ENCODE measurements around the gene FAM20C.
A peak's percentile ranks its signal among the peaks of the same experiment; 100 is the strongest.
"Not testable (repeated sequence)": the region's sequence is repeated elsewhere in the genome, so short reads cannot be mapped to it uniquely, and the experiment has no call there.

FAM20C gene

DNA sequence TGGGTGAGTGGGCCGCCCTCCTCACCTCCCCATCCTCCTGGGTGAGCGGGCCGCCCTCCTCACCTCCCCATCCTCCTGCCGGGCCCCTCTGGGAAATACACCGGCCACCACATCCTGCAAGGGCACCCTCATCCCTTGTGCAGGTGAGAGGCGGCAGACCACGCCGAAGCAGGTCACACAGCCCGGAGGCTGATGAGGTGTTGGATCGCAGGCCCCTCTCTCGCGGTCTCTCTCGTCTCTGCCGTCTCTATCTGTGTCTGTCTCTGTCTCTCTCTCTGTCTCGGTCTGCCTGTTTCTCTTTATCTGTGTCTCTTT lies 66.8 kb downstream of the FAM20C start:
- TF ChIP-seq, protein P1, sequence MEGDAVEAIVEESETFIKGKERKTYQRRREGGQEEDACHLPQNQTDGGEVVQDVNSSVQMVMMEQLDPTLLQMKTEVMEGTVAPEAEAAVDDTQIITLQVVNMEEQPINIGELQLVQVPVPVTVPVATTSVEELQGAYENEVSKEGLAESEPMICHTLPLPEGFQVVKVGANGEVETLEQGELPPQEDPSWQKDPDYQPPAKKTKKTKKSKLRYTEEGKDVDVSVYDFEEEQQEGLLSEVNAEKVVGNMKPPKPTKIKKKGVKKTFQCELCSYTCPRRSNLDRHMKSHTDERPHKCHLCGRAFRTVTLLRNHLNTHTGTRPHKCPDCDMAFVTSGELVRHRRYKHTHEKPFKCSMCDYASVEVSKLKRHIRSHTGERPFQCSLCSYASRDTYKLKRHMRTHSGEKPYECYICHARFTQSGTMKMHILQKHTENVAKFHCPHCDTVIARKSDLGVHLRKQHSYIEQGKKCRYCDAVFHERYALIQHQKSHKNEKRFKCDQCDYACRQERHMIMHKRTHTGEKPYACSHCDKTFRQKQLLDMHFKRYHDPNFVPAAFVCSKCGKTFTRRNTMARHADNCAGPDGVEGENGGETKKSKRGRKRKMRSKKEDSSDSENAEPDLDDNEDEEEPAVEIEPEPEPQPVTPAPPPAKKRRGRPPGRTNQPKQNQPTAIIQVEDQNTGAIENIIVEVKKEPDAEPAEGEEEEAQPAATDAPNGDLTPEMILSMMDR (IDR thresholded peaks at IDR 0.05; ENCODE audit: control insufficient read depth, insufficient read depth, low read depth, low read length, missing control alignments), result no peak

DNA sequence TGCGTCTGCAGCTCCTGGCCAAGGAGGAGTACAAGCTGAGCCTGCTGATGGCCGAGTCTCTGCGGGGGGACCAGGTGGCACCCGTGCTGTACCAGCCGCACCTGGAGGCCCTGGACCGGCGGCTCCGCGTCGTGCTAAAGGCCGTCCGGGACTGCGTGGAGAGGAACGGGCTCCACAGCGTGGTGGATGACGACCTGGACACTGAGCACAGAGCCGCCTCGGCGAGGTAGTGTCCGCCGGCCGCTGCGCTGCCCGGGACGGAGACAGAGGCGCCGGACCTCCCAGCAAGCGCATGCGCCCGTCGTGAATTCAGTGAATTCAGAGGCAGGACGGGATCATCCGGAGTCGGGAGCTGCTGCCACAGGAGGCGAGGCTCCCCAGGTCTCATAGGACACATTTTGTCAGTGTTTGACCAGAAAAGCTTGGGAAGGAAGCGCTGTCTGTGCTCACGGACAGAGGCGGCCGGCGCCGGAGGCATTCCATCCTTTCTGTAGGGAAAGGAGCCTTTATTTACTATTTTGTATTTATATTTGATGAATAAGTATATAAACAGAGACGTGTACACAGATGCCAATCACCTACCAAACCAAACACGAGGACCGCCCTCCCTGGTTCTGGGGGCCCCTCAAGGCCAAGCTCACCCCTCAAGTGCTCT lies 67.5 kb downstream of the FAM20C start:
- H3K4me3 ChIP-seq (ENCODE audit: control insufficient read depth, low read depth, low read length), result no peak overlapping the region
- DNase-seq (ENCODE audit: low read depth), result no peak
- TF ChIP-seq, protein P1 (IDR thresholded peaks at IDR 0.05; ENCODE audit: control insufficient read depth, insufficient read depth, low read depth, low read length, missing control alignments), result no peak

More for the DNA sequence above, 66.8 kb downstream of the FAM20C start:
- no peak overlapping the region for H3K4me3 ChIP-seq (ENCODE audit: control insufficient read depth, low read depth, low read length)
- no peak for DNase-seq (ENCODE audit: low read depth)

DNA sequence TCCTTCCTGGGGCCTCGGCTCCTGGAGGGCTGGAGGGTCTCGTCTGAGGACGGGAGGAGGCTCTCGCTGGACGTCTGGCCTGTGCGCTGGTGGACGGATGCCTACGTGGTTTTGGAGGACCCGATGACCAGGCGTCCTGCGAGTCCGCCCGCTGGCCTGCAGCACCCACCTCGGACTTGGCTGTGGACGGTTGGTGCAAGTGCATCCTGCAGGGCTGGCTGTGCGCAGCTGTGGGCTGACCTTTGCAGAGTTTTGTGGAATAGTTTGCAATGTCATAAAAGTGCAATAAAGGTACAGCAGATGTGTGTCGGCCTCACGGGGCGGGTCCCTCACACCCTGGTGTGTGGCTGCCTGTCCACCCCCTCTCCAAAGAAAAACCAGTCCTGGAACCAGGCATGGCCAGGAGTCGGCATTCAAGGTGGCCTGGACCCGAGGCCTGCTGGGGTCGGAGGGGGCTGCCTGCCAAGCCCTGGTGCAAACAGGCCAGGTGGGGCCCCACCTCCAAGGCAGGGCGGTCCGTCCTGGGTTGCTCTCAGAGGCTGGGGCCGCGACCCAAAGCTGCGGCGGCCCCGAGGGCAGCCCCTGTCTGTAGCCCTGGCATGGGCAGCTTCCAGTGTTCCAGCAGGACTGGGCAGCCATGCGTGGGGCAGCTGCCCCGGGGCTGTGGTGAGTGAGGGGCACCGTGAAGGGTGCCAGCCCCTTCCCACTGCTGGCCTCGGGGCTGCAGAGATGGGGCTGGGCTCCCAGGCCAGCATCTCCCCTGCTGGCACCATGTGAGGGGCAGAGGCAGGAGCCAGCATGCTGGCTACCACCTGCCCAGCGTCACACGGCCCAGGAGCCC lies 68.3 kb downstream of the FAM20C start:
- no peak overlapping the region for H3K4me3 ChIP-seq (ENCODE audit: control insufficient read depth, low read depth, low read length)
- TF ChIP-seq, protein P1 (IDR thresholded peaks at IDR 0.05; ENCODE audit: control insufficient read depth, insufficient read depth, low read depth, low read length, missing control alignments), result no peak
- DNase-seq (ENCODE audit: low read depth), result no peak

- DNase-seq (ENCODE audit: low read depth), result no peak
- no peak overlapping the region for H3K4me3 ChIP-seq (ENCODE audit: control insufficient read depth, low read depth, low read length)
- TF ChIP-seq, protein P1 (IDR thresholded peaks at IDR 0.05; ENCODE audit: control insufficient read depth, insufficient read depth, low read depth, low read length, missing control alignments), result no peak
Observed at GRCh38 chr7:261341-262250, 69.2 kb downstream of the FAM20C start.

DNA sequence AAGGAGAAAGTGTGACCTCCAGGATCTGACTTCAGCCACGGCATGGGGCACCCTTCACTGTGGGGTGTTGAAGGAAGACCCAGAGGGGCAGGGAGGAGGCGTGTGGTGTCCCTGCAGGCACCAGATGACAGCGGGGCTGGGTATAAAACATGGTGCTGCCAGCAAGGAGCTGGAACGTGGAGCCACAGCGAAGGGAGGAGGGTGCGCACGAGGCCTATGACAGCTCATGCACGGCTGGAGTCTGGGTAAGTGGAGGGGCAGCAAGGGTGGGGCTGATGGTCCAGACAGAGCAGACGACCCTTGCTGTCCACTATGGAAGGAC lies 69.8 kb downstream of the FAM20C start:
- TF ChIP-seq, protein P1 (IDR thresholded peaks at IDR 0.05; ENCODE audit: control insufficient read depth, insufficient read depth, low read depth, low read length, missing control alignments), result no peak
- no peak overlapping the region for H3K4me3 ChIP-seq (ENCODE audit: control insufficient read depth, low read depth, low read length)

DNA sequence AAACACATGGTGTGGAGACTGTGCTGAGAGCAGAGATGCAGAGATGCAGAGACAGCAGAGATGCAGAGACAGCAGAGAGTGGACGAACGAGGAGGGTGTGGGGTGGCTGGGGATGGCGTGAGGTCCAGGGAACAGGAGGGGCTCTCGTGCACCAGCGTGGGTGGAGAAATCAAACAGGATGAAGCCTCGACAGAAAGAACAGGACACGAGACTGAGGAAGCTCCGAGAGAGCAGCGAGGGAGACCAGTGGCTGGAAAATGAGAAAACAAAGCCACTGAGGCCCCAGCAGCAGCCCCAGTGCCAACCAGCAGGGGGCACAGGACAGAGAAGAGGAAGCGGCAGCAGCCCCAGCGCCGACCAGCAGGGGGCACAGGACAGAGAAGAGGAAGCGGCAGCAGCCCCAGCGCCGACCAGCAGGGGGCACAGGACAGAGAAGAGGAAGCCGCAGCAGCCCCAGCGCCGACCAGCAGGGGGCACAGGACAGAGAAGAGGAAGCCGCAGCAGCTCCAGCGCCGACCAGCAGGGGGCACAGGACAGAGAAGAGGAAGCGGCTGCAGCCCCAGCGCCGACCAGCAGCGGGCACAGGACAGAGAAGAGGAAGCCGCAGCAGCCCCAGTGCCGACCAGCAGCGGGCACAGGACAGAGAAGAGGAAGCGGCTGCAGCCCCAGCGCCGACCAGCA lies 70.4 kb downstream of the FAM20C start:
- DNase-seq (ENCODE audit: low read depth); H3K4me3 ChIP-seq (ENCODE audit: control insufficient read depth, low read depth, low read length): not testable (repeated sequence)

More for the DNA sequence above, 69.8 kb downstream of the FAM20C start:
- no peak for DNase-seq (ENCODE audit: low read depth)

More for the DNA sequence above, 70.4 kb downstream of the FAM20C start:
- TF ChIP-seq, protein P1 (IDR thresholded peaks at IDR 0.05; ENCODE audit: control insufficient read depth, insufficient read depth, low read depth, low read length, missing control alignments), result peak; percentile 18

Measured in AG09309 (cell line).